T-helper 2 cell (primary cell): ENCODE data around the gene BEND7.
"Not testable (repeated sequence)": the region's sequence is repeated elsewhere in the genome, so short reads cannot be mapped to it uniquely, and the experiment has no call there.

ENCODE experiments used
- DNase-seq, 5 experiments: peaks; one replicate each; pipeline versions ENCODE4 v3.0.0 to v3.0.0-alpha.2; 2012 to 2022

Gene BEND7

DNA sequence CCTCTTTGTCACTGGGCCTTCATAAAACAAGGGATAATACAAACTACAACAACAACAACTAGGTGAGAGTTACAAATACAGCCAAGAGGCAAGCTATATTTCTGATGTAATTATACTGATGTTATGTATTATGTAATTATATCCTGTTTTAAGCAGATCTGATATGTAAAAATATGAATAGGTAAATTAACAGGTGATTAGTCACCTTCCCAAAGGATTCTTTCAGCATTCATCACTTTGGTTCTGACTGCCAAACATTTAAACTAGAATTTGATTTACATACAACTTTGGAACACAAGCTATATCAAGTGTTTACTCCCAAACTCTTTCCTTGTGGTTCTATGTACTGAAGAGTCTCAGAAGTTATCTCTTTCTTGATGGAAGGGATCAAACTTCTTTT lies 53.7 kb downstream of the BEND7 start:
- DNase-seq, result no peak

DNA sequence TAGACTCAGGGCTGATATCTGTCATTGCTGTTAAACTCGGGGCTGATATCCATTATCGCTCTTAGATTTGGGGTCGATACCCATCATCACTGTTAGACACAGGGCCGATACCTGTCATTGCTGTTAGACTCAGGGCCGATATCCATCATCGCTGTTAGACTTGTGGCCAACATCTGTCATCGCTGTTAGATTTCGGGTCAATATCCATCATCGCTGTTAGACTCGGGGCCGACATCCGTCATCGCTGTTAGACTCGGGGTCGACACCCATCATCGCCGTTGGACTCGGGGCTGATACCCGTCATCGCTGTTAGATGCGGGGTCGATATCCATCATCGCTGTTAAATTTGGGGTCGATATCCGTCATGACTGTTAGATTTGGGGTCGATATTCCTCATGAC lies 54.8 kb downstream of the BEND7 start:
- no peak for DNase-seq

DNA sequence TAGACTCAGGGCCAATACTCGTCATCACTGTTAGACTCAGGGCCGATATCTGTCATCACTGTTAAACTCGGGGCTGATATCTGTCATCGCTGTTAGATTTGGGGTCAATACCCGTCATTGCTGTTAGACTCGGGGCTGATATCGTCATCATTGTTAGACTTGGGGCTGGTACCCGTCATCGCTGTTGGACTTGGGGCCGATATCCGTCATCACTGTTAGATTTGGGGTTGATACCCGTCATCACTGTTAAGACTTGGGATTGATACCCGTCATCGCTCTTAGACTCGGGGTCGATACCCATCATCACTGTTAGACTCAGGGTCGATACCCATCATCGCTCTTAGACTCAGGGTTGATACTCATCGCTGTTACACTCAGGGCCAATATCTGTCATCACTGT lies 56.5 kb downstream of the BEND7 start:
- DNase-seq, result no peak

DNA sequence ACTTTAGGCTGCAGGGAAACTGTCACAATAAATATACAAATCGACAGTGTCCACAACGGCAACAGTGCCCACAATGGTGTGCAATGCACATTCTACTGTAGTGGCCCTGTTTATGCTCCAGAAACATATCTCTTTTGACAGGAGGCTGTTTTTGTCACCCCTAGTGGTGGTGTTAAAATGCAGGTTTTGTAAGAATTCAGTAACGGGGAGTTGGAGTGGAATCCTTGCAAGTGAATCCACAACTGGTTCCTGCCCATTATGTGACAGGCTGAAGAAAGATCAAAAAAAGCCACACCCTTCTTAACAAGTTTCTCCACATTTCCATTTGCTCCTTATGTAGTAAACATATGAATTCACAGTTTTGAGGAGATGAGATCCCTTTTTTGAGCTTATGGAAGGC lies 58.5 kb downstream of the BEND7 start:
- DNase-seq, result no peak

DNA sequence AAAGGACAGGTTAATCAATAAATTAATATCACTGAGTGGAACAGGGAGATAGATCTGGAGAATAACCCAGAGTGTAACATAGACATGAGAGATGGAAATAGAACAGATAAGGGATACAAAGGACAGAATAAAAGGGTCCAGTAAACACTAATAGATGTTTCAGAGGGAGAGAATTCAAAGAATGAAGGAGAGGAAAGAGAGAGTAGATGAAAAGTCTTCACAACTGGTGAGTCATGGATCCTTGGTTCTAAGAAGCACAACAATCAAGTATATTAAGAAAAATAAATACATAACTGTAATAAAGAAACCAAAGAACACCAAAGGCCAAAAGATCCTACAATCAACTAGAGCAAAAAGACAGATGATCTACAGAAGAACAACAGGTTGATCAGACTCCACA lies 66.3 kb downstream of the BEND7 start:
- no peak for DNase-seq

DNA sequence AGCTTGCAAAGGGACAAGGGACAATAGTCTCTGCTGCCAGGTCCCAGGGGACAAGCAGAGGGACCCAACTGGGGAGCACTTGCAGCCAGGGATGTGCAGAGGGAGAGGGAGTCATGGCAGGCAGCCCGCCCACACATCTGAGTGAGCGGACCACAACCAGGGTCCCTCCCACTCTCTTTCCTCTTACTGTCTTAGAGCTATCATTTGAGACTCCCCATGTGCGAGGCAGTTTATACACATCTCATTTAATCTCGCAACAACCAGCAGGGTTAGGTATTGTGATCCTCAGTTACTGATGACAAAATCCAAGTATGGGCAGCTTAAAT lies 70.2 kb downstream of the BEND7 start:
- no peak for DNase-seq

DNA sequence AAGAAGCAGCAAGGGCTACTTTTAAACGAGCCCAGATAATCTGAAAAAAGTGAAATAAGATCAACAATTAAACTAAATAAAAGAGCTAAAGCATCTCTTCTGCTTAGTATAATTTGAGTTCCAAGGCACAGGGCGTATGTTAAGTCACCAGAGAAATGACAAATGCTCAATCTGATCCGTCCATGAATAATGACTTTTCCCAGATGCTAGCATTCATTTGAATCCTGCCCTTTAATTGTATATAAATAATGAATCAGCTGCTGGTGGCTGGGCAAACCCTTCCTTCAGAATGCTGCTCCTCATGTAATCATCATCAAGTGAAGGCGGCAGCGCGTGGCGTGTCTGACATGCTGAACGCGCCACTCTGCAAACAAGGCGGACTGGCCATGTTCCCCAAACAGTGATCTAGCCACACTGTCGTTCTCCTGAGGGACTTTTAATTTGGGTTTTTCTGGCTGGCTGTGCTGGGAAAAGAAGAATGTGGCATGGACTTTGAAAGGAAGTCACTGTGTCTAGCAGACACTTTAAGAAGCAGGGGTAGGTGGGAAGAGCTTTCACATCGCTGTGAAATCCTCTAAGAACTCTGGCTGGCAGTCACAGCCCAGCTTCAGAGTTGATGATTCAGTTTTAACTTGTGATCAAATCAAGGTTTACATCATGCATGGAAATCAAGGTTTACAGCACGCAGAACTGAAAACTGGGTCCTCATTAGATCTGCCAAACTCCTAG lies 70.7 kb downstream of the BEND7 start:
- no peak for DNase-seq

DNA sequence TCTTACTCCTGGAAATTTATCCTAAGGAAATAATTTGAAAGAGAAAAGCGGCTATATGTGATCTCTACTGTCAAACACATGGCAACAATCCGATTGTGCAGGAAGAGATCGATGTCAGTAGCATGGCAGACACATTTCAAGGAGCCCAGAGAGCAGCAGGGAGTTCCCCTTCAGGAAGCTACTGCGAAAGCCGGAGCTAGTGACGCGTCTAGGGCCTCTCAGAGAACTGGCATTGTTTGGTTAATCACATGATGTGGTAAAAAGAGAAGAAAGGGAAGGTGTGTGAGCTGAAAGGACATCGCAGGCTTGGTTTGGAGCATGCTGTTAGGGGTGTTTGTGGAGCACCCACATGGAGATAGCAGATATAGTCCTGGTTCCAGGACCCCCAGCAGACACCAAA lies 74.9 kb downstream of the BEND7 start:
- peak in 1 of 5 experiments; percentile 43 for DNase-seq

DNA sequence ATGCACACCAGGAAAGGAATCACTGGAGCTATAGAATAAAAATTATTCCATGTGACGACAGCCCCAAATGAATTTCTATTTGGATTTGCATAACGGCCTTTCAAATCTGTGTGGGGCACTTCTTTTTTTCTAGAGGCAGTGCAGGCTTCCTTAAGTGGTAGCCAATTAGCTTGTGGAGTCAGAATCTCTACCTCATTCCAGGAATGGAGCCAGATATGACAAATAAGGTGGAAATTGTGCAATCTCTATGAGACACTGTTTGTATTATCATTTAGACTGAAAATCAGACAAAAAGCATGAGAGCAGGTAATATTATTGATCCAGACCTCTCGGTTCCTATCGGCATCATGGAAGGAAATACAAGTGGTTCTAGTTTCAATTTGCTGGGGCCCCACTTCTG lies 78.7 kb downstream of the BEND7 start:
- DNase-seq, result no peak

DNA sequence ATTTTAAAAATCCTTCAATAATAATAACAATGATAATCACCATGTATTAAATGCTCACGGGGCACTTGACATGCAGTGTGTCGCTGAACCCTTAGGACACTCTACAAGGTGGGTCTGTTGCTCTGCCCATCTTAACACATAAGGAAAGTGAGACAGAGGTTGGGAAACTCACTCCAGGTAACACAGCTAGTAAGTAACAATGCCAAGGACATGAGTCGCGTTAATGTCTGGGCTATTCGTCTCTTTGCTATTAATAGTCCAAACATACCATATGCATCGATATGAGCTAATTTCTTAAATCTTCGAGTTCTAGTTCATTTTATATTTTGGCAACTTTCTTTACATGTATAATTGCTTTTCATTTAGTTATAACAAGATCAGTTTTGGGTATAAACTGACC lies 79.5 kb downstream of the BEND7 start:
- DNase-seq, result no peak

DNA sequence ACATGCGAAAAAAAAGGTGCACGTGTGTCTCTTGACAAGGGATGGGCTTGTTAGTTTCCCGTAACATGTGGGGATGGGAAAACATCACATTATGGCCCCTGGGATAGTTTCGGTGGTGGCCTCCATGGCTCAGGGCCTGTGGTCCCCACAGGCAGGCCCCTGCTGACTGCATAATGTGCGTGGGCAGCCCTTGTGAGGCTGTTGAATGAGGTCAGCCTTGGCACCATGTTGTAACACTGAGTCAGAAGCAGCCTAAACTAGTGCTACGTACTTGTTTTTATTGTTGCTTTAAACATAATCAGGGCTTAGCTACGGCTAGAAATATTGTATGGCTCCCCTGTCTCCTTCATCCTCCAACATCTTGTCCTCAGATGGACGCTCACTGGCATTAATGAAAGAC lies 80.6 kb downstream of the BEND7 start:
- DNase-seq, result no peak

DNA sequence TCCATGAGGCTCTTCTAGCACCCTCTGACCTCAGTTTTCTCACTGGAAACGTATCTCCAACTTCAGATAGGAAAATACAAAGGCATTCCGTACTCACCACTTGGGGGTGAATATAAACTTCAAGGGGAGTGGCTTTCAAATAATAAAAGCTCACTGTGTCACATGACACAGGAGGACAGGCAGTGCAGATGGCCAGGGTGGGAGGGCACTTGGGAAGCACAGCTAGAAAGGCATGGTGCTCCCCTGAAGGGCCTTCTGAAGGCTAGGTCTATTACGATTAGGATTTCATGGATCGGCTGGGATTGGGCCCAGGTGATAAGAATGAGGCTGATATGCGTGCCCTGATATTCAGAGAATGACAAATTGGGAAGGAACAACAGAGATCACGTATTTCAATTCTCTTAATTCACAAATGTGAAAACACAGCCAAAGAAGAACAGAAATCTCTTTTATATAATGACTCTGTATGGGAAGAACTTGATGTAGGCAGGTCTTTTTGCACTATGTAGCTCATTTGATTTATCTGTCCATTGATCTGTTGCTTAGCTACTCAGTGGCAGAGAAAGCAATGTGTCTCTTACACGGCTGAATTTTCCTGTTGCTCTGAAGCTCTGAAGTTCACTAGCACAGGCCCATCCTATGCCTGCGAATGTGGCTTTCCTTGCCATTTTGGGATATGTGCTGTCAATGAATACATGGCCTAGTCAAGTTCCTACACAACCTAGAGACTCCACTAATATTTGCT lies 83.0 kb downstream of the BEND7 start:
- no peak for DNase-seq

DNA sequence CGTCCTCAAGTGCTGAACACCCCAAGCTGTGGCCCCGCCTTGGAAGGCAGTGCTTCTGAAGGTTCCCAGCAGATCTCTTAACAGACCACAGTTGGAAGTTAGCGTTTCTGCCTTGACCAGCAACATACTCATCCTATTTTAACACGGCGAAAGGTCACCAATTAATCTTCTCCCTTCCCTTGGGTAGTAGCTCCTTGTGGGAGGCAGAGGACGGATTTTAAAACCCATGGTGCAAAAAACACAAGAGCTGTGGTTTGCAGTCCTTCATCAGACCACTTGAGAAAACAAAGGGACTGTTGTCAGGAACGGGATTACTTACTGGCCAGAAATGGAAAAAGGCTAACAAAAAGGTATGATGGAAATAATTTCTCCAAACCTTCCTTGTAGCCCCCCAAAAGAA lies 87.3 kb downstream of the BEND7 start:
- no peak for DNase-seq

DNA sequence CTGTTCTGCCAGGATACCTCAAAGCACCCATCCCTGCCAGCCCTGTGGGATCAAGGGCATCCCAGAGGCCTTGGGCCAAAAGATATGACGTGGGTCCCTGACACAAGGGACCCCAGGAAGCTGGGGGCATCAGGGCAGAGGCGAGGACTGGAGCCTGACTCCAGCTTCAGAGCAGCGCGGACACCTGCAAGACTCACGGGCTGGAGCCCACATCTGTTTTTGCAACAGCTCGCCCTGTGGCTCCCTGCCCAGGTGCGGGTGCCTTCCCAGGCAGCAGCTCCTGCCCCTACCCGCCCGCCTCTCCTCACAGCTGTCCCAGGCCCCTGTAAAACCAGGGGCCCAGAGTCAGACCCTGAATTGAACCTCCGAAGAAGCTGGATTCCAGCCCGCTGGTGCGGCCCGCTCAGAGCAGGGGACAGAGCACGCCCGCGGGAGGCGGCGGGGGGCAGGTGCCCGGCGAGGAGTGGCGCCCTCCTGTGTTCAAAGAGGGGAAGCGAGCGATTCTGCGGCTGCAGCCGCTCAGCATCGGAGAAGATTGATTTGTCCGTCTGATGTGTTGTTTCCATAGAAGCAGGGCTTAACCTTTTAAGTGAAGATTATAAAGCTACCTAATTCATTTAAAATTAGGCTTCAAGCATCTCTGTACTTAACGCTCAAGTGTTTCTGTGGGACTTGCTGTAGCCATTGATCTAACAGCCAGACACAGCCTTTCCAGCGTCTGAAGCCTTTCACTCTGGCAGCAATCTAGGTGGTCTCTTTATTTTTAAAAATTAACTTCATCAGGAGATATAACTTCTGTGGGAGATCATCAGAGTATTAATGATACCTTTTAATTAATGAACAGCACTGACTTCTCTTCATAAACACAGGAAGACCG lies 88.4 kb downstream of the BEND7 start:
- peak; percentile 19 to 62 (median 50) for DNase-seq

DNA sequence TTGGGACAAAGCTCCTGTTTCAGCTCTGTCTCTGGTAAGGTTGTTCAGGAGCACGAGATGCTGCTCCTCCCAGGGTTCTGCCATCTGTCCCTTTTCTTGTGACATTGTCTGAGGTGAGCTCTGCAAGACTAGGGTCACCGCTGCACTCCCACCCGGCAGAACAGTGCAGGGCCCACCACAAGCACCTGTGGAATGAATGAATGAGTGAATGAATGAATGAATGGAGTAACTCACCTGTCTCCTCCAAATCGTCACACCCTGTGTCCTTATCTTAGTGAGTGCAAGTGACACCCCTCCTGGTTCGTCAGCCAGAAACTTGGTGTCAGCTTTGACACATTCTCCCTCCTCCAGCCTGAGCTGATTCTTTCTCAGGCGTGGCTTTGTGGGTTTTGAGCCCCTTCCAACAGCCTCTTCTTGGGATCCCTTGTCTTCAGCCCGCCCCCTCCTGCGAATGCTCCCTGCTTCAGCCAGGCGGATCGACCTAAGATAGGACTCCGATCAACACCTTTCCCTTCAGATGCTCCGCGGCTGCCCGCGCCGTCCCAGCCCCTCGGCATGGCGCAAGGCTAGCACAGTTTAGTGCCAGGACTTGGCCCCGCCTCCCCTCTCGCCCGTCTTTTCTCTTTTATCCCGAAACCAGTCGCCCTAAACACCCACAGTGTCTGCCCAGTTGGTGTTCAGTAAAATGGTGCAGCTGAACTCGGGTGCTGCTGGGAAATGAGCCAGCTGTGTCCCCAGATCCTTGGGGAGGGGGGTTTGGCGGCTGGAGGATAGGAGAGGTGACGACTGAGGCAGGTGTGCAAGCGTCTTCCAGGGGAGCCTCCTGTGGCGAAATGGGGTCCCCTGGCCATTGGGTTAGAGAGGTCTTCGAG lies 89.3 kb downstream of the BEND7 start:
- no peak for DNase-seq

DNA sequence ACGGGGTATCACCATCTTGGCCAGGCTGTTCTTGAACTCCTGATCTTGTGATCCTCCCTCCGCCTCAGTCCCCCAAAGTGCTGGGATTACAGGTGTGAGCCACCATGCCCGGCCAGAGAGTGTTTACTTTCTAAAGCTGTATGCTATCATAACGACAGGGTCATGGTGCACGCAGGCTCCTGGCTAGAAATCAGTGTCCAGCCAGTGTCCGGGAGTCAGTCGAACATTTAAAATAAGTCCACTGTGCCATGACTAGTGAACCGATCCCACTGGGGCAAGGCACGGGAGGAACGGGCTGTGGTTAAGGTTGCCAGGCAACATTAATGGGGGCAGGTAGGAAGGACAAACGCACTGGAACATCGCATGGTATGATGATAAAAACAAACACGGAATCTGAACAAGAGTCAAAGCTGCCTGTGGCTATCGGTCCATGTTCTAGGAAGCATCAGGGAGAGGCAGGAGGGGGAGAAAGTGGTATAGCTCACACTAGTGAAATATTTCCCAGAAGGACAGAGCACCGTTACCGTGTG lies 91.7 kb downstream of the BEND7 start:
- no peak for DNase-seq

DNA sequence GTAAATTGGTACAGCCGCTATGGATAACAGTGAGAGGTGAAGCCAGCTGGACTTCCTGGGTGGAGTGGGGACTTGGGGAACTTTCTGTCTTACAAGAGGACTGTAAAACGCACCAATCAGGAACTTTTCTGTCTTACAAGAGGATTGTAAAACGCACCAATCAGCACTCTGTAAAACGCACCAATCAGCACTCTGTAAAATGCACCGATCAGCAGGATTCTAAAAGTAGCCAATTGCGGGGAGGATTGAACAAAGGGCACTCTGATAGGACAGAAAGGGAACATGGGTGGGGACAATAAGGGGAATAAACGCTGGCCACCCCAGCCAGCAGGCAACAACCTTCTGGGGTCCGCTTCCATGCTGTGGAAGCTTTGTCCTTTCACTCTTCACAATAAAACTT lies 100.9 kb downstream of the BEND7 start:
- not testable (repeated sequence) for DNase-seq

DNA sequence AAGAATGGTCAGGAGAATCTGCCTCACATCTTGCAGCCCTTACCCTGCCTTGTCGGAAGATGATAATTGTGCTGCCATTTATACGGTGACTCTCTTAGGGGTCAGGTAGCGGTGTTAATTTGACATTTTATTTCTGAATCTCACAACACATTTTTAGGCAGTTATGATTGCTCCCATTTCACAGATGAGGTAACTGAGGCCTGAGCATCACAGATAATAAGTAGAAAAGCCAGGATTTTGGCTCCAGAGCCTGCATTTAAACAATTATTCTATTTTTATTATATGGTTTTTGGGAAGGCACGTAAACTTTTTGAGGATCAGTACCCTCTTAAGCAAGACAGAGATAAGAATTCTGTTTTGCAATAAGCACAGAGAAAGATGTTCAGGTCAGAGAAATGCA lies 103.4 kb downstream of the BEND7 start:
- DNase-seq, result no peak

DNA sequence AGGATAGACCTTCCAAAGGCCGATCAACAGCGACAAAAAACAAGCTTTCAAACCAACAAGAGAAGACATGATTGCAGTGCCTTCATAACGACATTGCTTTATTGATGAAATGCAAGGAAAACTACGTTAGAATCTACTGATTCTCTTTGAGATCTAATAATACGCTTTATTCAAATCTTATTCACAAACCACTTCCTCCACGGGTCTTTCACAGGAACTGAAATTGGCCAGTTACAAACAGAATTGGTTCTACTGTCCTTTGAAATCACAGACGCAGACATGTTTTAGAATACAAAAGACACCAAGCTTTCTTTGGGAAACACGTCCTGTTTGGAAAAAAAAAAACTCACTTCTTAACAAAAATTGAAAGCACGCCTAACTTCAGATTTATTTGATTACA lies 106.0 kb downstream of the BEND7 start:
- DNase-seq, result no peak

DNA sequence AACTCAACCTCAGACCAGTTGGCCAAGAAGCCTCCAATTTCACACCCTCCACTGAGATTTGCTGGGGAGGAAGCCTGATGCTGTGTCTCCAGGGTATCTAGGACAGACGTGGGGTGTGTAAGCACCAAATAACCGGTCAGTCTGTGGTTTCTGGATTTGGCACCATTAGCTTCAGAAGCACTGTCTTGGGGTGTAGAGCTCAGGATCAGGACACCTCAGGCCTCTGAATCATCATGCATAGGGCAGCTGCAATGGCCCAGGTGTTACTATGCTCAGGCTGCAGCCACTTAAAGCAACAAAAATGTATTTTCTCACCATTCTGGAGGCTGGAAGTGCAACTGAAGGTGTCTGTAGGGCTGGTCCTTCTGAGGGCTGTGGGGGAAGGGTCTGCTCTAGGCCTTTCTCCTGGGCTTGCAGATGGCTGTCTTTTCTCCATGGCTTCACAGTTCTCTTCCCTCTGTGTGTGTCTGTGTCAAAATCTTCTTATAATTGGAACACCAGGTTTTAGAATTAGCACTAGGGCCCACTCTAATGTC lies 107.4 kb downstream of the BEND7 start:
- no peak for DNase-seq

DNA sequence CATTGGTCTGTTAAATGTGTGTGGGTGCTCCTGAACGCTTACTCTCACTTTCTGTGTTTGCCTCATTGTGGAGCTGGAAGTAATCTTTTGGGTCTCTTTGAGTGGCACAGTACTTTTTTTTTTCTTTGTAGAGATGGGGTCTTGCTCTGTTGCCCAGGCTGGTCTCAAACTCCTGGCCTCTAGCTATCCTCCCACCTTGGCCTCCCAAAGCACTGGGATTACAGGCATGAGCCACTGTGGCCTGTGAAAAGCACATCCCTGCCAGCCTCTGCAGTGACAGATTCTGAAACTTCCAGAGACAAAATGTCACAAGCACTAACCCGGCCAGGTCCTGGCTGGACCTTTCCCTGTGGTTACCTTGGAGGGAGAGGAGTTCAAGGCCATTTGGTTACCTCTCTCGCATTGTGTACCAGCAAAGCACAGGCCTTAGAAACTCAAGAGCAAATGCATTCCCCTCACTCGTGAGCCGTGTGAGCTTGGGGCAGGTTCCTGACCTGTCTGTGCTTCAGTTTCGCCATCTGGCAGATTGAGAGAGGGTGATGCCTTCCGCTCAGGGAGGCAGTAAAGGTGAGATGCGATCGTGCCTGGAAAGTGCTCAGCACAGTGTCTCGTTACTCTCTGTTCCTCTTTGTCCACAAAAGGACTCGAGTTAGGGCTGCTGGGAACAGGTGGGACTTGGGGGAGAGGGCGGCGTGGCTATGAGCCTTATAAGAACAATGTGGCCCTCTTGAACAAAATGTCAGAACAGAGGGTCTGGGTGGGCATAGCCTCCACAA lies 108.1 kb downstream of the BEND7 start:
- DNase-seq, result no peak
